Measurements from ENCODE around the gene EIF6.

DNA sequence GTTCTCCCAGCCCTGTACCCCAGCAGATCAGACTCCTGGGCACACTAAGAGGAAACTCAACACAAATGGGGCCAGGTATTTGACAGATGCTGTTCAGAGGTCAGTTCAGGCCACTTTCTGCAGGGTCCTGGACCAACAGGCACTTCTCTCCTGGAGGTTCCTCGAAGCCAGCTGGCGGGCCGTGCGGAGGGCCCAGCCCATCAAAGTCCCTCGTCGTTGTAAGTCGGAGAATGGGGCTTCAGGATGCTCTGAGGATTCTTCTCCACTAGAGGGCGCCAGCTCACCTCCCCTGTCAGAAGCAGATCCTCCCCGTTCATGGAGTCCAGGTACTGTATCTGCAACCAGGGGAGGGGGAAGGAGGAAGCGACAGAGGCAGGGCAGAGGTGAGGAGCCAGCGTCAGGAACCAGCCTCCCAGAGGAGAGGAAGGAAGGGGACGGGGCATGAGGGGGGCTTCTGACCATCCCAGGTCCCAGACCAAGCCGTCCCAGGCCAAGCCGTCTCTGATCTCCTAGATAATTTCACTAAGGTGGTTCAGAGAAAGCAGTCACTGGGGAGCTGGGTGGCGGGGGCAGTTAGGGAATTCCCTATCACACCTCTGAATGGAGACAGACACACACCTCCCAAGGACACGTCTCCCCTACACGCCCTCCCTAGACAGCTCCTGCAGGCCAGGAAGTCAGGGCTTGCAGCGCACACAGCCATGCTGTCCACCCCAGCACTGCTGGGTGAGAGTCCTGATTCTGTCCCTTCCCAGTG lies 19.3 kb upstream of the EIF6 start:
- TF ChIP-seq, protein P1, sequence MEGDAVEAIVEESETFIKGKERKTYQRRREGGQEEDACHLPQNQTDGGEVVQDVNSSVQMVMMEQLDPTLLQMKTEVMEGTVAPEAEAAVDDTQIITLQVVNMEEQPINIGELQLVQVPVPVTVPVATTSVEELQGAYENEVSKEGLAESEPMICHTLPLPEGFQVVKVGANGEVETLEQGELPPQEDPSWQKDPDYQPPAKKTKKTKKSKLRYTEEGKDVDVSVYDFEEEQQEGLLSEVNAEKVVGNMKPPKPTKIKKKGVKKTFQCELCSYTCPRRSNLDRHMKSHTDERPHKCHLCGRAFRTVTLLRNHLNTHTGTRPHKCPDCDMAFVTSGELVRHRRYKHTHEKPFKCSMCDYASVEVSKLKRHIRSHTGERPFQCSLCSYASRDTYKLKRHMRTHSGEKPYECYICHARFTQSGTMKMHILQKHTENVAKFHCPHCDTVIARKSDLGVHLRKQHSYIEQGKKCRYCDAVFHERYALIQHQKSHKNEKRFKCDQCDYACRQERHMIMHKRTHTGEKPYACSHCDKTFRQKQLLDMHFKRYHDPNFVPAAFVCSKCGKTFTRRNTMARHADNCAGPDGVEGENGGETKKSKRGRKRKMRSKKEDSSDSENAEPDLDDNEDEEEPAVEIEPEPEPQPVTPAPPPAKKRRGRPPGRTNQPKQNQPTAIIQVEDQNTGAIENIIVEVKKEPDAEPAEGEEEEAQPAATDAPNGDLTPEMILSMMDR (IDR thresholded peaks at IDR 0.05; ENCODE audit: insufficient read depth, low read depth, low read length) = peak; percentile 86
- no peak for TF ChIP-seq EZH2 (IDR thresholded peaks at IDR 0.05; ENCODE audit: insufficient read depth, low read length)
